Fibroblast of villous mesenchyme (primary cell): Measurements from ENCODE around the gene CAPN7. TPM values are rescaled to one million over a fixed set of nuclear protein-coding genes. Genes with fewer than 3 reads are reported as not detected.

Experiments
- DNase-seq: peaks from one replicate; pipeline ENCODE4 v3.0.0-alpha.2; 2010; ENCODE audit warnings: low read depth
- H3K4me3 ChIP-seq: 2 replicates; pipeline ENCODE4 v1.5.1; 2011; ENCODE audit warnings: low read depth, mild to moderate bottlenecking, low read length
- total RNA-seq: library from RNA; depleted of rRNA; stranded (reverse); fragments of >200 nt; gene quantifications from 2 replicates; pipeline ENCODE4 v1.2.3, GENCODE V29; 2012
- TF ChIP-seq, protein P1 (sequence below): IDR thresholded peaks from 2 replicates; pipeline ENCODE4 v1.5.1; 2012; ENCODE audit warnings: low read depth, mild to moderate bottlenecking, low read length; ENCODE audit not compliant: insufficient read depth

The CAPN7 gene
- total RNA-seq, 1 donor, result 51.4 TPM

DNA sequence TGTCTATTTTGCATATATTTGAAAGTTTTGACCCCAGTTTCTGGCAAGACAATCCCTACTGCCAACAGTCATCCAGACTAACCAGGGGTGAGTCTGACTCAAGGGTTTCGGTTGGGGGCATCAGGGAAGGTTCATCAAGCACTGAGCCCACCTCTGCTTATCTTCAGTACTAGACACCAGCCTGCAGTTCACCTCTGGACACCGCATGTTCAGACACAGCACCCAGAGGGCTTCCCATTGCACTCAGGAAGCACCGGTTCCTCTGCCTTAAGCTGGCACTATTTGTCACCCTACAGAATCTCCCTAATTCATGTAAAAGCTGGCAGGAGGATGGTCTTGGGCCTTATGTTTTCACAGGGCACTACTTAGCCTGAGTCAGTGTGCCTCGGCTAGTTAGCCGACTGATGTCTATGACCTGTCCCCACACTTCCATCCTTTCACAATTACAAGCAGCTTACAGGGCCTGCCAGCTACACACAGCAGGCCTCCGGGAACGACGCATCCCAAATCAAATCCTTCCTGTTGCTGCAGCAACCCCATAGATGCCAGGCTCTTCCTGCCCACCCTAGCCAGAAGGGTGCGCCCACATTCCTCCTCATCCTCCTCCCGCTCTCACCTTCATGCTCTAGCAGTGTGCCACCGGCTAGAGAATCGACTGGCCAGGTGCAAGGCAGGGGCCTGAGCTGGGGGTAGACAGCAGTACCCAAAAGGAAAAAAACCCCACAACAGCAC lies 73.8 kb downstream of the CAPN7 start:
- no peak overlapping the region for H3K4me3 ChIP-seq

DNA sequence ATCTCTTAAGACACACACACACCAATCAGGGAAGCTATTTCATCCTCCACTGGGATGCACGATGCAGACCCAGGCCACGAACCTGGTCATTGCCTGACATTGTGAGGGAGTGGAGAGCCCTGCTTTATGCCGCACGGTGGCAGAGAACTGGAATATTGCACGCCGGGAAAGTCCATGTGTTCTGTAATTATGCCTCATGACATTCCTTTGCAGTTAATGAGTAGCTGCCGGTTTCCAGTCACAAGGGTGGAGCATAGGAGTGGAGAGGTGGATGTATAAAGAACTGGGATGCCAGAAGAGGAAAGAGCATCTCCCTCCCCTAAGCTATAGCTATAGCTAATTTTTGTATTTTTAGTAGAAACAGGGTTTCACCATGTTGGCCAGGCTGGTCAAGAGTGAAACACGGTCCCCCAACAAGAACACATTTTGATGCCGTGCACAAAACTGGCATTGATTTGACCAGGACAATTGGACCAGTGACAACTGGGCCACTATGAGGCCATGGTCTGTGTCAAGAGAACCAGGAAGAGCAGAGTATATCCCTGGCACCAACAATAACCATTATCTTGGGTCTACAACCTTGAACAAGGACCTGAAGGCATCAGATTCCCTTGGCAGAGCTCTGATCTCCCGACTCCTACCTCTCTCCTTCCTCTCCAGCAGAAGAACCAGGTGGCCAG lies 74.9 kb downstream of the CAPN7 start:
- no peak for DNase-seq
- TF ChIP-seq, protein P1, sequence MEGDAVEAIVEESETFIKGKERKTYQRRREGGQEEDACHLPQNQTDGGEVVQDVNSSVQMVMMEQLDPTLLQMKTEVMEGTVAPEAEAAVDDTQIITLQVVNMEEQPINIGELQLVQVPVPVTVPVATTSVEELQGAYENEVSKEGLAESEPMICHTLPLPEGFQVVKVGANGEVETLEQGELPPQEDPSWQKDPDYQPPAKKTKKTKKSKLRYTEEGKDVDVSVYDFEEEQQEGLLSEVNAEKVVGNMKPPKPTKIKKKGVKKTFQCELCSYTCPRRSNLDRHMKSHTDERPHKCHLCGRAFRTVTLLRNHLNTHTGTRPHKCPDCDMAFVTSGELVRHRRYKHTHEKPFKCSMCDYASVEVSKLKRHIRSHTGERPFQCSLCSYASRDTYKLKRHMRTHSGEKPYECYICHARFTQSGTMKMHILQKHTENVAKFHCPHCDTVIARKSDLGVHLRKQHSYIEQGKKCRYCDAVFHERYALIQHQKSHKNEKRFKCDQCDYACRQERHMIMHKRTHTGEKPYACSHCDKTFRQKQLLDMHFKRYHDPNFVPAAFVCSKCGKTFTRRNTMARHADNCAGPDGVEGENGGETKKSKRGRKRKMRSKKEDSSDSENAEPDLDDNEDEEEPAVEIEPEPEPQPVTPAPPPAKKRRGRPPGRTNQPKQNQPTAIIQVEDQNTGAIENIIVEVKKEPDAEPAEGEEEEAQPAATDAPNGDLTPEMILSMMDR, result no peak
- H3K4me3 ChIP-seq, result no peak overlapping the region

More for the DNA sequence above, 73.8 kb downstream of the CAPN7 start:
- no peak for DNase-seq
- TF ChIP-seq, protein P1, result no peak

DNA sequence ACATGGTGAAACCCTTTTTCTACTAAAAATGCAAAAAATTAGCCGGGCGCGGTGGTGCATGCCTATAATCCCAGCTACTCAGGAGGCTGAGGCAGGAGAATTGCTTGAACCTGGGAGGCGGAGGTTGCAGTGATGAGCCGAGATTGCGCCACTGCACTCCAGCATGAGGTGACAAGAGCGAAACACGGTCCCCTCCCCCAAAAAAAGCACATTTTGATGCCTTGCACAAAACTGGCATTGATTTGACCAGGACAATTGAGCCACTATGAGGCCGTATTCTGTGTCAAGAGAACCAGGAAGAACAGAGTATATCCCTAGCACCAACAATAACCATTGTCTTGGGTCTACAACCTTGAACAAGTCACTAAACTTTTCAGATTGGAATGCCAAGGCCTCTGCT lies 75.8 kb downstream of the CAPN7 start:
- no peak for DNase-seq
- H3K4me3 ChIP-seq, result no peak overlapping the region
- TF ChIP-seq, protein P1, result no peak

DNA sequence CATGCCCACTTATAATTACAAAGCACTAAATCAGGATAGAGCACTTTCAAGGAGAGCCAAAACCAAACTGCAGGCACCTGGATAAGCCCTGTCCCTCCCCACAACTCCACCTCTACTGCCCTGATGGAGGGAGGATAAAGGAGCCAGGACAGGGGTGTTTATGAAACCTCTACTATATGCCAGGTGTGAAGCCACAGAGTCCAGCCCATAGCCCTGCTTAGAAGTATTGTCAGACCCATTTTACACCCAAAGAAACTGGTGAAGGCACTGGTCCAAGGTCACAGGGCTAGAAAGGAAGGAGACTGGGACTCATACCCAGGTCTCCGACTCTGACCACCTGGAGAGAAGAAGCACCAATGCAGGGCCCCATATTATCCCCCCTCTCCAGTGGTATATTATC lies 77.7 kb downstream of the CAPN7 start:
- TF ChIP-seq, protein P1, result no peak
- H3K4me3 ChIP-seq, result no peak overlapping the region
- DNase-seq, result no peak

DNA sequence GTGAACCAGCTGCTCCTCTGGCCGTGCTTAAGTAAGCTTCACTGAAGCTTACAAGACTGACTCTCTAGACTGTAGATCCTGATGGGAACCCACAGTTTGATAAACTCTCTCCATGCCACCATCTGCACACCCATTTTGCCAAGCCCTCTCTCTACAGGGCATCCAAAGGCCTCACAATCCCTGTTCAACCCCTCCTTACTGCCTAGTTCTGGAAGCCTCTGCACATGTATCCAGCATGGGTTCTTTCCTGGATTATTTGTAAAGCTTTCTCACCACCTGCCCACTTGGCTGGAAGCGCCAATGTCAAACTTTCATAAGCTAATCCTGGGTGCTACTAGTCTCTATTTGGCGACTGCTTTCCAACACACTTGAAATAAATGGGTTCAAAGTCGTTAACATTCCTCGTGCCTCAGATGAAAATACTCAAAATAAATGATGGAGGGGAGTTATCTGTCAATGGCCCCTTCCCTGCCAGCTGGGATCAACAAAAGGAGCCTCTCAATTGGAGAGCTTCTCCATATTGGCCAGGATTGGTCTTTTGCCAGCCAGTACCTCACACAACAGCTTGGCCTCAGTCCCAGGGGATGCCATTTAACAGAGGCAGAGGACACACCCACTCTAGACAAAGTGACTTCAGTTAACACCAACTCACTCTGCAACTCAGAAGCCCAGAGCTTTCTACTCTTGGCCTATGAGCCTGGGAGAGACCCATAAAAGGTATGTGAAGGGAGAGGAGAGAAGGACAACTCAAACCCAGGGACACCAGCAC lies 78.3 kb downstream of the CAPN7 start:
- TF ChIP-seq, protein P1, result no peak
- H3K4me3 ChIP-seq, result no peak overlapping the region
- DNase-seq, result no peak

DNA sequence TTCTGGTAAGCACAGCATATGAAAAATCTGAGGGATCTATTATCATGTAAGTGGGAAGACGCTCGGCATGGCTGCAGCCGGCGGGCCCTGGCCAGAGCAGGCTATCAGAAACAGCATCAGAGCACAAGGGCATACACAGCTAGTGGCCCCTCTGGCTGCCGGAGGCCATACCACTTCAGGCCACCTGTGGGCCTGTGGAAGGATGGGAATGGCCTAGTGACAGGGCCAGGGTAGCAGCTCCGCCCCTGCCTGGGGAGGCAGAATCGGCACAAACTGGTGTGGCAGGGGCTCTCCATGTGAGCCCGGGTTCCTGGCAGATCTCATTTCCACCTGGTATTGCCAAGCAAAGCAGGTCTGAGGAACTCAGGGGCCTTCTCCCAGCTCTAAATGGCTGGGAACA lies 80.0 kb downstream of the CAPN7 start:
- no peak overlapping the region for H3K4me3 ChIP-seq
- no peak for DNase-seq
- TF ChIP-seq, protein P1, result no peak
